GM12864 (cell line): ENCODE data around the gene KCNQ1.

Experiments
- DNase-seq: peaks from one replicate; pipeline ENCODE4 v3.0.0-alpha.2; 2011; ENCODE audit warnings: low read depth
- H3K4me3 ChIP-seq: 2 replicates; pipeline ENCODE4 v1.5.1; 2011; ENCODE audit warnings: mild to moderate bottlenecking, low read depth, low read length, control low read depth
- CTCF ChIP-seq: IDR thresholded peaks from 2 replicates; pipeline ENCODE4 v1.5.1; 2011; ENCODE audit warnings: low read depth, mild to moderate bottlenecking, moderate library complexity, low read length, control low read depth, inconsistent platforms; ENCODE audit errors: missing control alignments

KCNQ1 gene

GRCh38 chr11:2574553-2575535 is 130.0 kb downstream of the KCNQ1 start:
- no peak for TF ChIP-seq CTCF
- H3K4me3 ChIP-seq: no peak overlapping the region
- DNase-seq: no peak

GRCh38 chr11:2575591-2576051 is 130.8 kb downstream of the KCNQ1 start:
- DNase-seq: no peak
- H3K4me3 ChIP-seq: no peak overlapping the region

GRCh38 chr11:2576111-2576510 is 131.3 kb downstream of the KCNQ1 start:
- DNase-seq: no peak
- TF ChIP-seq CTCF: no peak
- no peak overlapping the region for H3K4me3 ChIP-seq

More at GRCh38 chr11:2575591-2576051, 130.8 kb downstream of the KCNQ1 start:
- no peak for TF ChIP-seq CTCF

GRCh38 chr11:2576549-2576948 is 131.7 kb downstream of the KCNQ1 start:
- H3K4me3 ChIP-seq: no peak overlapping the region
- no peak for TF ChIP-seq CTCF
- no peak for DNase-seq

GRCh38 chr11:2577031-2577990 is 132.5 kb downstream of the KCNQ1 start:
- H3K4me3 ChIP-seq: no peak overlapping the region
- TF ChIP-seq CTCF: no peak
- no peak for DNase-seq

GRCh38 chr11:2577991-2578928 is 133.5 kb downstream of the KCNQ1 start:
- no peak overlapping the region for H3K4me3 ChIP-seq
- DNase-seq: no peak
- no peak for TF ChIP-seq CTCF
